GM19099 (cell line): ENCODE data around the gene DUS1L.

ENCODE experiments used
- POLR2A ChIP-seq: IDR thresholded peaks from 3 replicates; pipeline ENCODE4 v1.6.1; 2011; ENCODE audit warnings: low read depth; ENCODE audit not compliant: insufficient read length; ENCODE audit errors: extremely low read depth

DUS1L gene

GRCh38 chr17:82028246-82028645 is 37.4 kb downstream of the DUS1L start:
- TF ChIP-seq POLR2A: no peak

GRCh38 chr17:82025401-82026107 is 40.0 kb downstream of the DUS1L start:
- TF ChIP-seq POLR2A: no peak

DNA sequence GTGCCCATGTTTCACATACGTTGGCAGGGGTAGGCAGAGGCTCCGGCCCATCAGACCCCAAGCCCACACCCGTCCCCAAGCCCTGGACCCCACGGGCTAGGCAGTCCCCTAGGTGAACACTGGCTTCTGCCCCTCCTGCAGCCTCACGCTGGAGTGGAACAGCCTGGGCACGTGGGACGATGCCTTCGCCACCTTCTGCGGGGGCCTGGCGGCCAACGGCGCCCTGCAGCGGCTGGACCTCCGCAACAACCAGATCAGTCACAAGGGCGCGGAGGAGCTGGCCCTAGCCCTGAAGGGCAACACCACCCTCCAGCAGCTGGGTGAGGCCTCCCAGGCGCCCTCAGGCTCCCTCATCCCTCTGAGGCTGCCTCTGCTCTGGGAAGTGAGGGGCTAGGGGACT is 40.7 kb downstream of the DUS1L start:
- no peak for TF ChIP-seq POLR2A

DNA sequence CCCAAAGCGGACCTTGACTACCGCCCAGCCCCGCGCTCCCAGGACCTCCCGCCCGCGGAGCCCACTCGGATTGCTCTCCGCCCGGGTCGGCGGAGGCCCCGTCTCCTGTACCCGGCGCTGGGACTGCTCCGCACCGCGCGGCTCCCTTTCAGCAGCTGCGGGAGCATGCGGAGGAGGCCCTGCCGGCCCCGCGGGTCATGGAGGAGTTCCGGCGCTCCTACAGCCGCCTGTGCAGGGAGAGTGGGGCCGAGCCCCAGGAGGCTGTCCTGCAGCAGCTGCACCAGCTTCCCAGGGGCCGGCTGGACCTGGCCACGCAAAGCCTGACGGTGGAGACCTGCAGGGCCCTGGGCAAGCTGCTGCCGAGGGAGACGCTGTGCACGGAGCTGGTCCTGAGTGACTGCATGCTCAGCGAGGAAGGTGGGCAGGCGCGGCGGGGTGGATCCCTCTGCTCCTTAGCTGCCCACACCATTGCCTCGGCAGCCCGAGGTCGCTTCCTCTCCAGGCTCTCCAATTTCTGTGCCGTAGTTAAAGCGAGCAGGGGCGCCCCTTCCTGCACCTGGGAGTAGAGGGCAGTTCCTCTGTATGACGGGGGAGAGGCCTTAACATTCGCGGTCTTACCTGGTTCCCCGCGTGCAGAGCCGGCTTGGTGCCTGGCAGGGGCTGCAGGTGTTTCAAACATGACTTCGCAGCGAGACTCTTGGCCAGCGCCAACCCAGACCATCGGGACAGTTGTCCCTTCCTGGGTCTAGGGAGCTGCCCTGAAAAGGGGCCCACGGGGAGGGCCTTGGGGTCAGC is 42.0 kb downstream of the DUS1L start:
- TF ChIP-seq POLR2A: no peak

DNA sequence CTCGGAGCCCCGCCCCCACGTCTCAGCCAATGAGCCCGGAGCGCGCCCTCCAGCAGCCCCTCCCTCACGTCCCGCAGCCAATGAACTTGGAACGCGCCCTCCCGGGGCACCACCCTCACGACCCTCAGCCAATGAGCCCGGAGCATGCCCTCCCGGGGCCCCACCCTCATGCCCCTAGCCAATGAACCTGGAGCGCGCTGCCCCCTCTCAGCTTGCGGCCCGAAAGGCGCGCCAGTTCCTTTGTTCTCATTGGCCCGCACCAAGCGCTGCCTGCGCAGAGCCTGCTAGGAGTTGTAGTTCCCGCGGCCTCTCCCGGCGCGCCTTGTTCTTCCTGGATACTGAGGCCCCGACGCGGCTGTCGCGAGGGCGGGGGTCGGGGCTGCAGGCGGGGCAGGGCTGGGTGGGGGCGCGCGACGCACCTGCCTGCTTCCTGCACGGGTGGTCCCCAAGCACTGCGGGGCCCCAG is 42.6 kb downstream of the DUS1L start, which contains the start of gene LRRC45:
LRRC45 (plus strand) TSS at position 325 of the 466 bp plus-strand sequence. CDS start 339 bp downstream, outside the sequence.
- no peak for TF ChIP-seq POLR2A

DNA sequence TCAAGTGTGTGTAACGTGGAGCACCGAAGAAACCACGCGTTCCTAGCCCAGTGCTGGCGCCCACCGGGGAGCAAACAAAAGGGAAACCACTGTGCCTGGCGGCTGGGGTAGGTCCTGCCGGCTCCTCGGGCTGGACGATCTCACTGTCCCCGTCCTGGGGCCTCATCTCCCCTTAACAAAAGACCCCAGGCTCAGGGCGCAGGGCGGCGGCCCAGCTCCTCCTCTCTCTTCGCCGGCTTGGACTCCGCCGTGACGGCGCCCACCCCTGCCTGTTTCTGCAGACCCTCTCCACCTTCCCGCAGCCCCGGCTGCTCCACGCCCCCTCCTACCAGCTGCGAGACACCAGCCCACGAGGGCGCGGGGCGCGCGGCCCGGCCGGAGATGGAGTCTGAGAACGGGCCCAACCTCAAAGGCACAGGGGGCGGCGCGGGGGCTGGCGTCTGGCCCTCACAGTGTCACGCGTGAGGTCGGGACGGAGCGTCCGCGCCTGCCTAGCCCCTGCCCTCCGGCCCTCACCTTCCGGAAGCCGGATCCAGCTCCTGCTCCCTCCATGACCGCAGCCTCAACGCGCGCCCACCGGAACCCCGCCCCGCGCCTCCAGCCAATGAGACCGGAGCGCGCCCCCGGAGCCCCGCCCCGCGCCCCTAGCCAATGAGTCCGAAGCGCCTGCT is 43.2 kb downstream of the DUS1L start, which contains the start of gene CENPX:
CENPX (minus strand) TSS at position 569 of the 671 bp plus-strand sequence; CDS start at position 552, 17 bp downstream.
- peak; percentile 70 for TF ChIP-seq POLR2A

DNA sequence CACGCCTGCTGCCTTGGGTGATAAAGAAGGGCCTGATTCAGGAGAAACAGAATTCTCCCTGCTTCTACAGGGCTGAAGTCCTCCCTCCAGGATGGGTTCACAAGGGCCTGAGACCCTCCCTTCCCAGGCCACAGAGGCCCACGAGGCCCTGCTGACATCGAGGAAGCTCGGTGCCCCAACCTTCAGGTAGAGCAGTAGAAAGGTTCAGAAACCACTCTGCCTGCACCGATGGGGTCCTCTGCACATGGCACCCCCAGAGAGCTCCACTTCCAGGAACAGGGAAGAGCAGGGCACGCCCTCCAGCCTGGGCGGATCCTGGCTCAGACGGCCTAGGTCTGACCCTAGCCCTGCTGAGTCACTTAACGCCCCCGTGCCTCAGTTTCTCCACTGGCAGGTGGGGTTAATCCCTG is 43.7 kb downstream of the DUS1L start:
- TF ChIP-seq POLR2A: no peak

DNA sequence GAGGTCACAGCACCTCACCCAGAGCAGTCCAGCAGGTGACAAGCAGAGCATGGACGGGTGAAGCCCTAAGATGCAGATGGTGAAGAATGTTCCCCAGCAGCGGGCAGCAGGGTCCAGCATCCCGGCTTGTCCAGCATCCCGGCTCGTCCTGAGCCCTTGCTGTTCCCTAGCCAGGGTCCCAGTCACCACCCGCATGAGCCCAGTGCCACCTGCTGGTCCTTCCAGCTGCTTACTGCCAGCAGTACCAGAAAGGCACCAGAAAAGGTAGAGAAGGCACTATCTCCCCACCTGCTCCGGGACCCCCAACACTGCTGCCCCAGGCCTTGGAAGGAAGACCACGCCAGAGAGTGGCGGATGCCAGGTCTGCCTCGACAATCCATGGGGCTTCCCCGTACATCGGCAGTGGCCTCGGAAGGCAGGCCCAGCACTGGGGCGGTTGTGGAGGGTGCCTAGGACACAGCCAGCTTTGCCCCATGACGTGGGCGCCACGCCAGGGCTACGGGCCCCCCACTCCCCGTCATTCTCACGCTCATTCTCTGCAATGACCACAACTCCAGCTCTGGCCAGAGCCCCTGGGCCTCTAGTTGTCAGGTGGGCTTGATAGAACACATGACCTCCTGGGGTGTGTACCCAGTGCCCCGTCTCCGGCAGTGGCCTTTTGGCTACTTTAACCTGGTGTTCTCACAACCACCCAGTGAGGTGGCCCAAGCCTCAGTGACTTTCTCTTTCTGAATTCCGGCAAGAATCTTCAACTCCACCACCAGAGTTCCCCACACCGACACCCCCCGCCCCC is 44.3 kb downstream of the DUS1L start:
- TF ChIP-seq POLR2A: no peak

DNA sequence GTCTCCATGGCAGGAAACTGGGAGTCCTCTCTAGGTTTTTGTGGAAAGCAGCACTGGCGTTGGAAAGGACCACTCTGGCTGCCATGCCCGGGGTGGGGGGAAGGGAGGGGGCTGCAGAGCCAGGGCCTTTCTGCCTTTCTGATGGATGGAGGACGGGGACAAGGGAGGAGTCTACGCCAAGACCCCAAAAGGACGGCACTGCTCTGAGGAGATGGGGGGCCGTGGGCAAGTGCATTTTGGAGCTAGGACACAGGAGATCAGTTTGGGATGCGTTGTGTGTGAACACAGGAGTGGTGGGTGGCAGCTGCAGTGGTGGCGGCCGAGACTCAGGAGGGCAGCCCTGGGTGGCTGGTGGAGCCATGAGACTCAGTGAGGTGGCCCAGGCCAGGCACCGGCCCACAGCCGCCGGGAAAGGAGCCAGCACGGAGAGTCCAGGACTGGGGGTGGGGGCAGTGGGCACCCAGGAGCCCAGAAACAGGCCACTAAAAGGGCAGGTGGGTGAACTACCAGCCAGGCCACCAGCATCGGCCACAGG is 45.0 kb downstream of the DUS1L start:
- no peak for TF ChIP-seq POLR2A

DNA sequence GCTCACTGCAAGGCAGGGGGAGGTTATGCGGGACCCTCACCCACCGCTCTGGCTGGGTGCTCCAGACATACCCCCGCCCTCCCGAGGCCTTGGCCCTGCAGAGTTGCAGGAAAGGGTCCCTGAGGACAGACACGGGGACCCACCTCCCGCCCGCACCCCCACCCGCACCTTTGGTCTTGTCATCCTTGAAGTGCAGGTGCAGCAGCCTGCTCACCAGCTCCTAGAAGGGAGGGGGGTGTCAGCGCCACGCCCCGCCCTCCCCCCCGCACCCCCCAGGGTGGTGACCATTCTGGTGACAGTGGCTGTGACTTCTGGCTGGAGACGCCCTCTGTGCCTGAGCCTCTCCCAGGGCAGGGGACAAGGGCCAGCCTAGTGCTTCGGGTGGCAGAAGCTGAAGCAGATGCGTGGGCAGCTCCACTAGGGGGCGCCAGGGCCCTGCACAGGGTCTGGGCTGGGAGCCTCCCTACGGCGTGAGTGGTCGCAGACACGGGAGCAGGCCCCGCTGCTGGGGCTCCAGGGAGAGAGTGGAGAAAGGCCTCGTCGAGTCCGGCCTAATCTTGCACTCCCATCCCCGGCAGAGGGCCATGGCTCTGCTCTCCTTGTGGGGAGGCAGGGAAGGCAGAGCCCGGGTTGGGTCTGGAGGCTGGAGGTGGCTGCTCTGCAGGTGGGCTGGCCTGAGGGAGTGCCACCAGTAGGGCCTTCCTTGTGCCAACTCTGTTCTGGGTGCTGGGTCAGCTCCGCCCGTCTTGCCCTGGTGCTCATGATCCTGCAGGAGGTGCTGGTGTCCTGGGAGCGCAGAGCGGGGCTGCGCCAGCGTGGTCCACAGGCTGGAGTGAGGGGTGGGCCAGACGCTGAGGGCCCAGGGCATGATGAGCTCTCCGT is 45.7 kb downstream of the DUS1L start:
- no peak for TF ChIP-seq POLR2A

DNA sequence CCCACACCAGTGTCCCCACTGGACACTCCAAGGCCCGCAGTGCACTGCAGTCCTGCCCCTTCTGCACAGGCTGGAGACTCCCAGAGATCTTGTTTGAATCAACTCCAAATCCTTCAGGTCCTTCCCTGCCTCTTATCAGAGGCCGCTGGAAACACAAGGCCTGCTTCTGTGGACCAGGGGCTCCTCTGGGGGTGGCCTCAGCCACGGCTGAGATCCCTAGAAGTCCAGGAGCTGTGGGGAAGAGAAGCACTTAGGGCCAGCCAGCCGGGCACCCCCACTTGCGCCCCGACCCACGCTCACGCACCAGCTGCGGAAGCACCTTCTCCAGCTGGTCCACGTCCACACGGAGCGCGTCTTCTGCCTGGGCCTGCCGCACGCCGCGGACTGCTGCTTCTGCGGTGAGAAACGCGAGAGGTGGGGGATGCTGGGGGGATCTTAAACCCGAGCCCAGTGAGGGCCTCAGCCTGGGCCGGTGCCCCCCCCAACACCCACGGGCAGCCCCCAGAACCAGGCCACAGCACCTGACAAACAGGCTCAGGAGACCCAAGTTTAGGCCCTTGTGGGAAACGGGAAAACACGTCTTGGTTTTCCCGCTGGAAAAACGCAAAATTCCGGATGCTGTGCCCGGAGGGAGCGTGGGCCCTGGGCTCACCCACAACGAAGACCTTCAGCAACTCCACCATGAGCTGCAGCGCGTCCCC is 46.5 kb downstream of the DUS1L start:
- no peak for TF ChIP-seq POLR2A

- TF ChIP-seq POLR2A: no peak
Measured at GRCh38 chr17:82018152-82018988, 47.2 kb downstream of the DUS1L start.
